ENCODE results near the gene FBXW11.

DNA sequence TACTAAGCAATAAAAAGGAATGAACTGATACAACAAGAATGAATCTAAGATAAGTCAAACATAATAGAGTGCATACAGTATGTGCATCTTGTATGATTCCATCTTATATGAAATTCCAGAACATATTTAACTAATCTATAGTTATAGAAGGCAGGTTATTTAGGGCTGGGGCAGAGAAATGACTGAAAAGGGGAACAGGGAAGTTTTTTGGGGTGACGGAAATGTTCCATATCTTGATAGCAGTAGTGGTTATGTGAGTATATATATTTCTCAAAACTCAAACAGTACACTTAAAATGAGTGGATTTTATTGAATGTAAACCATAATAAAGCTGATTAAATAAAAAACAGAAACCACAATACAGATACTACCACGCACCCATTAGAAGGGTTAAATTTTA lies 24.6 kb downstream of the FBXW11 start:
- TF ChIP-seq, protein P1, sequence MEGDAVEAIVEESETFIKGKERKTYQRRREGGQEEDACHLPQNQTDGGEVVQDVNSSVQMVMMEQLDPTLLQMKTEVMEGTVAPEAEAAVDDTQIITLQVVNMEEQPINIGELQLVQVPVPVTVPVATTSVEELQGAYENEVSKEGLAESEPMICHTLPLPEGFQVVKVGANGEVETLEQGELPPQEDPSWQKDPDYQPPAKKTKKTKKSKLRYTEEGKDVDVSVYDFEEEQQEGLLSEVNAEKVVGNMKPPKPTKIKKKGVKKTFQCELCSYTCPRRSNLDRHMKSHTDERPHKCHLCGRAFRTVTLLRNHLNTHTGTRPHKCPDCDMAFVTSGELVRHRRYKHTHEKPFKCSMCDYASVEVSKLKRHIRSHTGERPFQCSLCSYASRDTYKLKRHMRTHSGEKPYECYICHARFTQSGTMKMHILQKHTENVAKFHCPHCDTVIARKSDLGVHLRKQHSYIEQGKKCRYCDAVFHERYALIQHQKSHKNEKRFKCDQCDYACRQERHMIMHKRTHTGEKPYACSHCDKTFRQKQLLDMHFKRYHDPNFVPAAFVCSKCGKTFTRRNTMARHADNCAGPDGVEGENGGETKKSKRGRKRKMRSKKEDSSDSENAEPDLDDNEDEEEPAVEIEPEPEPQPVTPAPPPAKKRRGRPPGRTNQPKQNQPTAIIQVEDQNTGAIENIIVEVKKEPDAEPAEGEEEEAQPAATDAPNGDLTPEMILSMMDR (IDR thresholded peaks at IDR 0.05), result no peak
- TF ChIP-seq POLR2A (IDR thresholded peaks at IDR 0.05) (no peak), POLR2AphosphoS5 (IDR thresholded peaks at IDR 0.05) (no peak)
